ENCODE measurements around the gene MPPED1. TPM values are rescaled to one million over a fixed set of nuclear protein-coding genes. Genes with fewer than 3 reads are reported as not detected.

Gene MPPED1
- total RNA-seq, 1 experiment from 2014 or later, result 0.35 TPM

GRCh38 chr22:43392385-43392989 lies 19.3 kb upstream of the MPPED1 start:
- Mint-ChIP-seq H3K27me3 (ENCODE audit: low read depth) (peaks cover 5% of the 10 kb centered on the region), H3K4me3 (no peak overlapping the region), H3K9me3 (no peaks in the 10 kb centered on the region), H3K27ac (no peak overlapping the region), H3K4me1 (peaks cover 16% of the 10 kb centered on the region), H3K36me3 (no peaks in the 10 kb centered on the region)
- ATAC-seq (no peak), DNase-seq (ENCODE audit: low spot score) (no peak)
- ChIA-PET POLR2A (no interaction called here), CTCF (interaction anchor here (1.4 kb wide), 1 partner anchor 46 kb away, joined by 4 read pairs; no protein-coding TSS in a partner anchor)
- TF ChIP-seq FOXP4 (CRISPR knock-in tag; IDR thresholded peaks at IDR 0.05) (no peak), NR1H2 (CRISPR knock-in tag; IDR thresholded peaks at IDR 0.05) (no peak), KAT7 (CRISPR knock-in tag; IDR thresholded peaks at IDR 0.05; ENCODE audit: borderline replicate concordance) (no peak), HMGXB4 (CRISPR knock-in tag; IDR thresholded peaks at IDR 0.05) (no peak), PRRX2 (CRISPR knock-in tag; IDR thresholded peaks at IDR 0.05) (no peak), USF2 (CRISPR knock-in tag; IDR thresholded peaks at IDR 0.05) (no peak), IRF2 (CRISPR knock-in tag; IDR thresholded peaks at IDR 0.05; ENCODE audit: borderline replicate concordance, low read depth) (no peak), ZSCAN18 (CRISPR knock-in tag; IDR thresholded peaks at IDR 0.05) (no peak), USF1 (CRISPR knock-in tag; IDR thresholded peaks at IDR 0.05) (no peak), ZNF281 (CRISPR knock-in tag; IDR thresholded peaks at IDR 0.05) (no peak), NR3C1 (CRISPR knock-in tag; conservative IDR thresholded peaks at IDR 0.05; ENCODE audit: low read depth) (no peak), RELA (CRISPR knock-in tag; IDR thresholded peaks at IDR 0.05; ENCODE audit: borderline replicate concordance) (no peak), AR (CRISPR knock-in tag; IDR thresholded peaks at IDR 0.05) (no peak), SOX15 (CRISPR knock-in tag; IDR thresholded peaks at IDR 0.05) (no peak)

Data from WTC11 (cell line).